HEK293T (cell line): ENCODE measurements around the gene UGT1A5.

Source experiments
- BHLHE40 ChIP-seq: fragments of 450-650 bp; IDR thresholded peaks from 2 replicates; pipeline ENCODE4 v1.6.1; 2016; ENCODE audit warnings: mild to moderate bottlenecking, moderate library complexity, borderline replicate concordance
- CTBP1 ChIP-seq: fragments of 450-650 bp; IDR thresholded peaks from 2 replicates; pipeline ENCODE4 v1.6.1; 2016; ENCODE audit warnings: borderline replicate concordance
- FOXA1 ChIP-seq: fragments of 450-650 bp; IDR thresholded peaks from 2 replicates; pipeline ENCODE4 v1.6.1; 2016; ENCODE audit warnings: mild to moderate bottlenecking
- FOXK2 ChIP-seq: fragments of 450-650 bp; IDR thresholded peaks from 2 replicates; pipeline ENCODE4 v1.6.1; 2016; ENCODE audit warnings: mild to moderate bottlenecking
- FOXM1 ChIP-seq: fragments of 450-650 bp; IDR thresholded peaks from 2 replicates; pipeline ENCODE4 v1.6.1; 2017; ENCODE audit warnings: mild to moderate bottlenecking, borderline replicate concordance
- SP1 ChIP-seq: fragments of 450-650 bp; IDR thresholded peaks from 2 replicates; pipeline ENCODE4 v1.6.1; 2017
- SUZ12 ChIP-seq: fragments of 450-650 bp; IDR thresholded peaks from 2 replicates; pipeline ENCODE4 v1.6.1; 2016; ENCODE audit warnings: mild to moderate bottlenecking

DNA sequence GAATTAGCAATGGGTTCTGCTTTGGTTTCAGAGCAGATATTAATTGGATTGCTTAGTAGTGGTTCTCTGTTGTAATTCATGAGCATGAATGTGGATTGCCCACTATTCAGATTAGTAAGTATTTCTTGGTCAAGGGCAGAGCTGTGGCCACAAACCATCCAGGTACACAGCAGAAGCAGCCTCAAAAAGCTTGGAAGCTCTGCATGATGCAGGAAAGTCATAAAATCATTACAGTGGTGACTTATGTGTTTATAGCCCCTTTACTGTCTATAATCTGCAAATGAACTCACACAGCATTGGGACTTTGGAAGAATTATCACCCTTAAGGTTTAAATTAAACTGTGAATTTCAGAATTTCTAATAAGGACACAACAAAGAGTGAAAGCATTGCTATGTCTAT lies 45.4 kb downstream of the UGT1A5 start:
- no peak for TF ChIP-seq FOXK2
- TF ChIP-seq SUZ12, result no peak
- TF ChIP-seq BHLHE40, result no peak
- no peak for TF ChIP-seq SP1
- TF ChIP-seq CTBP1, result no peak
- no peak for TF ChIP-seq FOXA1
- TF ChIP-seq FOXM1, result no peak
